Stimulated activated CD8-positive, alpha-beta memory T cell treated with anti-CD3 and anti-CD28 coated beads, Interleukin-2, amount 100 ng/mL, for 48 hours (primary cell): ENCODE data around the gene SLC35A5.

Experiments
- DNase-seq, 2 donors: peaks; one replicate each; pipeline ENCODE4 v3.0.0-alpha.2; 2020; ENCODE audit warnings: low read depth in 2 of 2

The SLC35A5 gene

DNA sequence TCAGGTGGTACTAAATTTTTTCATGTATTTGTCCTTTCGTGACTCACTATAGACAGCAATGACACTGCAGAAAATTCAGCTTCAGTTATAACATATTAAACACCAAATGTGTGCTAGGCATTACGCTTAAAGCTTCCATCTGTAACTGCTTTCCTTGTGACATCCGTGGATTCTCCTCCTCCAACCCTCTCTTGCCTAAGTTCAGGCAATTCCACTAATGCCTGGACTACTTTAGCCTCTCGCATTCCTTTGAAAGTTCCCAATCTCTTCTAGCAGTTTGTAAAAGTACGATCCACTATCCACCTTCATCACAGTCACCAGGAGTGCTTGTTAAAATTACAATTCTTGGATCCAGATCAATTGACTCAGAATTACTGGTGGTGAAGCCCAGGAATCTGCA, 61.4 kb downstream of the SLC35A5 start:
- DNase-seq, result no peak

DNA sequence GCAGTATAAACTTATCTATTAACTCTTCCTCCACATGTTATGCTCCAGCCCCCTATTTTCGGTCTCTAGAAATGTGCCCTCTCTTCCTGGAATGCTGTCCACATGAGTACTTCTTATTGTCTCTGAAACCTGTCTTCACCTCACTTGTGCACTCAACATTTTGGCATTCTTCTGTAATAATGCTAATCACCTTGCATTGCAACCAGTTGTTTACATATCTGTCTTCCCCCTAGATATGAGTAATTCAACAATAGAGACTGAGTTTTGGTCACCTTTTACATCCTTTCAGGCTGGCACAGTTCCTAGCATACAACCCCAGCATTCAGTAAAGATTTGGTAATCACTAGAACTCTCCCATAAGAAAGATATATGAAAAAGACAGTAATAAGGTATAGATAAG, 61.9 kb downstream of the SLC35A5 start:
- no peak for DNase-seq

DNA sequence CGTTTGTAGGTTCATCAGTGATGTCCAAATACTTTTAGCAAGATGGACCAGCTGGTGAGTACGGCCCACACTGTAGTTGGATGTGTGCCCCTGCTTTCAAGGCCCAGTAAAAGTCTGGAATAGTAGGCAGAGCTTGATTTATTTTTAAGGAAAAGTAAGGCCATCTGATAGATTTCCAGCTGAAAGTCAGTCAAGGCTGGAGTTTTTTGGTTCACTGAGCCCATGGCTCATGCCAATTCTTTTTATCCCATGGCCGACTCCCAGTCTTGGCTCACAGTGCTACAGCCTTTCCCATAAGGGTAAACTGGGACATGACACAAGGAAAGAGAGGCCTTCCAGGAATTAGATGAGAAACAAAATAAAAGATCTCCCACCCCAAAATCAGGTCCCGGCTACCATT, 65.6 kb downstream of the SLC35A5 start:
- no peak for DNase-seq

DNA sequence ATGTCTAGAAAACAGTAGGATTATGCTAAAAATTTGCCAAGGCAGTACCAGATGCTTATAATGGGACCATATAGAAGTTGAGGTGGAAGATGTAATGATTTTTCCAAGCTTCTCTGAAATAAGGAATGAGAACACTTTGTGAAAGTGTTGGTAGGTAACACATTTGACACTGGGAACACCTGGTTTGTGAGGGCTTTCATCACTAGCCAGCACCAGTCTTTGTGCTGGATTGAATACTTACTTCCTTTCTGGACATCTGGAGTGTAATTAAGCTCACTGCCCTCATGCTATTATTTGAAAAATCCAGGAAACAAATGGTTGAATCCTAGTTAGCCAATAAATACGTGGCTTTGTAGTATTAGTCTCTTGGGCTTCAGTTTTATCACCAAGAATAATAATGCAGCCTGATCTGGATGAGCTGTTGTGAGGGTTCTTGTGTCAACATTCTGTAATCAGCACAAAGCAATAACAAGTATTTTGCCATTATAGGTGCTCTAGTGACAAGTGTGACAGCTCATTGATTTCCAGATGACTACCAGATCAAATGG, 66.1 kb downstream of the SLC35A5 start:
- DNase-seq, result no peak

DNA sequence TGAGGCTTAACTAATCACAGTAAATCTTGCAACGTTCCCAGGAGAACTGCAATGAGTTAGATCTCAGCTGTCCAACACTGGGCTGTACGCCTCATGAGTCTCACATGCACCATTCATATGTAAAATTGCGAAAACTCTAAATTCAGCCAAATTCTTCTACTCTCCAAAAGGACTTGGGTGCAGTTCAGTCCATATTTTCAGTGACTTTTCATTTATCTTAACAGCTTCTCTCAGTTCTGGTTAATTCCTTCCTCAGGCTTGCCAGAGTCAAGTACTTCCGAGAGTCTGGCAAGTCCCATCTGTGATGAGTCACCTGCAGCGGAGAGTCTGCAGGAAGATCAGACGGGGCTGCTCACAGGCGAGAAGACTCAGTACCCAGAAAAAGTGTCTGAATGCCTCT, 67.6 kb downstream of the SLC35A5 start:
- no peak for DNase-seq

DNA sequence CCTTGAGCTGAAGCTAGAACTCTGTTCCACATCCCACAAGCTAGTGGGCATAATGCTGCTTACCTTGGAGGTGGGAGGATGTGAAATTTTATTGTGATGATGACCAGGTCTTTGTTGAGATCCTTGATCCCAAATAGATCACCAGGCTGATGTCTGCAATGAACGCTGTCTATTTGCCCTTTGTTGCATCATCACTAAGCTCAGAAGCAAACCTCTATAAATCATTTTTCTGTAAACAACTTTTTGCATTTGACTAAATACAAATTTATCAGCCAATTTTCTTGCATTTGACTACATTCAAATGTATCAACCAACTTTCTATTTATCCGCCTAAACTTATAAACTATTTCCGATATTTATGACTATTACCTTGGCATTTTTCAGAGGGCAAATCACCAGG, 69.4 kb downstream of the SLC35A5 start:
- DNase-seq, result no peak

DNA sequence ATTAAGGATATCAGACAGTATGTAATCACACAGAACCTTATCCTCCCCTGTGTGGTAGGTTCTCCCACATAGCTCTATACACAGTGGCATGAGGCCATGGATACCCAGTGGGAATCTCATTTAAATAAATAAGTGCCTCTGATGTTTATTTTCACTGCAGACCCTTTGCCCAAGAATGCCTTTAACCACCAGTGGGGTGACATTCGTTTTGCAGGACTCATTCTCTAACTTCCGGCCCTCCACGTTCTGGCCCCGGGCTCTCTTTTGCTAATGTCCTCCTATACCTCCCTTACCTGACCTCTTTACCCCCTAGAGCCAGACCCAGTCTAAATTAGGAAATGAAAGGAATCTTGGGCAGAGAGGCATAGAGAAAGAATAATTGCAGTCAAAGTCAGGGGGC, 70.8 kb downstream of the SLC35A5 start:
- DNase-seq, result no peak

DNA sequence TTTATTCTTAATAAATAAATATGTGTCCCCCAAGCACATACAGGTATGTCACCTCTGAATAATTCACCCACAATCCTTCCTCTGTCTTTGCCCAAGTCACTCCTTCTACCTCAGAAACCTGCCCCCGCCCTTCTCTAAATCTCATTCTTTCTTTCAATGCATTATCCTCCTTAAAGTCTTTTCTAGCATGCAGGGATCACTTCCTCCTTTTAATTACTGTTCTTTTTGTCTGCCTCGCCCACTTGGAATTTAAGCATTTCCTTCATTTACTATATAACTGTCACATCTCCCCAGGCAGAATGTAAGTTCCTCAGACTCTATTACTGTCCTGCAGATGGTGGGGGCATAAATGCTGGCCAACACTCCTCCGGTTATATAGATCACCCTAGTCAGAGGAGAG, 71.3 kb downstream of the SLC35A5 start:
- no peak for DNase-seq

DNA sequence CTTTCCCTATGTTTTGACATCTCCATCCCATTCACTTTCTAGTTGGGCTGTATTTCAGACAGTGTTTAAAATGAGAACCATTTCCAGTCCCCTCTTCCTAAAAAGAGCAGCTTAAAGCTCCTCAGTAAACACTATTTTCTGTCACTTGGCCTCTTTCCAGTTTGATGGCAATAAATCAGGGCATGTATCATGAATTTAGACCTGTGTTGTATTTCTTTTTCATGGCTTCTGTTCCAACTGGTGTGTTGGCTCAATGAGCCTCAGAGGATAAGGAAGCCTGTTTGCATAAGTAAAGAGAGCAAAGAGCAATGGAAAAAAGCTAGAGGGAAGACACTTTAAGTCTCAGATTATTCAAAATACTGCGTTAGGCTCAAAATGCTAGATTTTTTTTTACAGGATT, 71.9 kb downstream of the SLC35A5 start:
- no peak for DNase-seq

DNA sequence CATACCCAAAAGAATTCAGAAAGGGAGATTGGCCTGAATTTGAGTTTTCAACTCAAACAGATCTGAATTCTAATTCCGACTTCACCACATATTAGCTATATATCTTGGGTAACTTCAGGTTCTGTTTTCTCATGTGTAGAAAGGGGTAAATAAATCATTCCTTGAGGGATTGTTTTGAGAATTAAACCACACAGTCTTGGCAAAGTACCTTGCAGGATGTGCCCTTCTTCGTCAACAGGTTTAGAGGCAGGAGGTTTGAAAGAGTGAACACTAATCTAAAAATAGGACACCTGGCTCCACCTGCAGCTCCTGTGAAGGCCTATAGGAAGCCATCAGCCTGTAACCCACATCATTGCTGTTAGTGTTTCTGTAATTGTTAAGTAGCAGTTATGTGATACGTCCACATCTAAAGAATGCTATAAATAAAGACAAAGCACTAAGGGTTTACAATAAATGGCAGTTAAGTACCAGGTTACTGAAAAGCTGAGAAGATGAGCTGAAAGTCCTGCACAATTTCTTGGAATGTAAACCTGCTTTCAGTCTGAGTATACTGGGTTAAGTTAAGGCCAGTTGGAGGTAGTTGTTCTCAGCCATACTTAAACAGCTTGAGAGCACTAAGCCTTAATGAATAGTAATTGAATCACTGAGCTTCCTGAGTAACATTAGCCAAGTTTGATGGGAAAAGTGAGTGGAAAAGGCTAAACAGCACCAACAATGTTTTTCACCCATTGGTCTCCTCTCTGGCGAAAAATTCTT, 73.1 kb downstream of the SLC35A5 start:
- no peak for DNase-seq
